Measurements from ENCODE around the gene JAZF1. TPM values are rescaled to one million over a fixed set of nuclear protein-coding genes. Genes with fewer than 3 reads are reported as not detected.
"Not testable (repeated sequence)": the region's sequence is repeated elsewhere in the genome, so short reads cannot be mapped to it uniquely, and the experiment has no call there.

Gene JAZF1
- total RNA-seq, 1 donor from 2014 or later: 3.9 TPM

- no peak overlapping the region for H3K27ac Mint-ChIP-seq
- H3K4me3 Mint-ChIP-seq (ENCODE audit: low read depth): no peak overlapping the region
- no peaks in the 10 kb centered on the region for H3K4me1 Mint-ChIP-seq (ENCODE audit: low read depth)
- DNase-seq (ENCODE audit: low spot score): no peak
- no peaks in the 10 kb centered on the region for H3K9me3 Mint-ChIP-seq
- intact Hi-C loops (cut with micrococcal nuclease): no loop called here
- H3K36me3 Mint-ChIP-seq (ENCODE audit: low read depth): no peaks in the 10 kb centered on the region
- H3K27me3 Mint-ChIP-seq (ENCODE audit: low read depth): peaks cover 4% of the 10 kb centered on the region
These were observed 252.6 kb downstream of the JAZF1 start for GRCh38 chr7:27928001-27928400.

- DNase-seq (ENCODE audit: low spot score): no peak
- intact Hi-C loops (cut with micrococcal nuclease): no loop called here
- Mint-ChIP-seq H3K27ac (no peak overlapping the region), H3K9me3 (no peaks in the 10 kb centered on the region), H3K36me3 (ENCODE audit: low read depth) (no peaks in the 10 kb centered on the region), H3K4me3 (ENCODE audit: low read depth) (no peak overlapping the region), H3K4me1 (ENCODE audit: low read depth) (no peaks in the 10 kb centered on the region), H3K27me3 (ENCODE audit: low read depth) (peaks cover 4% of the 10 kb centered on the region)
These were observed 254.9 kb downstream of the JAZF1 start for GRCh38 chr7:27925573-27926201.

- Mint-ChIP-seq H3K4me3 (ENCODE audit: low read depth) (no peak overlapping the region), H3K27me3 (ENCODE audit: low read depth) (peaks cover 8% of the 10 kb centered on the region), H3K9me3 (no peaks in the 10 kb centered on the region), H3K4me1 (ENCODE audit: low read depth) (no peaks in the 10 kb centered on the region), H3K36me3 (ENCODE audit: low read depth) (no peaks in the 10 kb centered on the region), H3K27ac (no peak overlapping the region)
- DNase-seq (ENCODE audit: low spot score): no peak
- intact Hi-C loops (cut with micrococcal nuclease): loop anchor here (5.0 kb wide), 2 partner anchors 711 to 726 kb away; no protein-coding TSS in a partner anchor
These were observed 257.0 kb downstream of the JAZF1 start for GRCh38 chr7:27923642-27923980.

- H3K4me1 Mint-ChIP-seq (ENCODE audit: low read depth): no peaks in the 10 kb centered on the region
- no peak overlapping the region for H3K4me3 Mint-ChIP-seq (ENCODE audit: low read depth)
- no peak for DNase-seq (ENCODE audit: low spot score)
- peaks cover 11% of the 10 kb centered on the region for H3K27me3 Mint-ChIP-seq (ENCODE audit: low read depth)
- H3K27ac Mint-ChIP-seq: no peak overlapping the region
- intact Hi-C loops (cut with micrococcal nuclease): loop anchor here (5.0 kb wide), 2 partner anchors 711 to 726 kb away; no protein-coding TSS in a partner anchor
- no peaks in the 10 kb centered on the region for H3K36me3 Mint-ChIP-seq (ENCODE audit: low read depth)
- H3K9me3 Mint-ChIP-seq: no peaks in the 10 kb centered on the region
These were observed 257.5 kb downstream of the JAZF1 start for GRCh38 chr7:27922907-27923641.

- not testable (repeated sequence) for H3K9me3 Mint-ChIP-seq; H3K36me3 Mint-ChIP-seq (ENCODE audit: low read depth); H3K27ac Mint-ChIP-seq; H3K4me1 Mint-ChIP-seq (ENCODE audit: low read depth); H3K4me3 Mint-ChIP-seq (ENCODE audit: low read depth); DNase-seq (ENCODE audit: low spot score)
- intact Hi-C loops (cut with micrococcal nuclease): loop anchor here (5.0 kb wide), 2 partner anchors 710 to 725 kb away; no protein-coding TSS in a partner anchor
- H3K27me3 Mint-ChIP-seq (ENCODE audit: low read depth): peaks cover 11% of the 10 kb centered on the region
These were observed 258.2 kb downstream of the JAZF1 start for GRCh38 chr7:27922389-27922788.

GRCh38 chr7:27921081-27921836, 259.3 kb downstream of the JAZF1 start:
- intact Hi-C loops (cut with micrococcal nuclease): loop anchor here (5.0 kb wide), 2 partner anchors 709 to 724 kb away; no protein-coding TSS in a partner anchor
- Mint-ChIP-seq H3K4me1 (ENCODE audit: low read depth) (no peaks in the 10 kb centered on the region), H3K27me3 (ENCODE audit: low read depth) (peaks cover 7% of the 10 kb centered on the region), H3K36me3 (ENCODE audit: low read depth) (no peaks in the 10 kb centered on the region), H3K9me3 (no peaks in the 10 kb centered on the region), H3K4me3 (ENCODE audit: low read depth) (no peak overlapping the region), H3K27ac (no peak overlapping the region)
- no peak for DNase-seq (ENCODE audit: low spot score)

GRCh38 chr7:27920281-27920946, 260.2 kb downstream of the JAZF1 start:
- H3K27me3 Mint-ChIP-seq (ENCODE audit: low read depth): peaks cover 7% of the 10 kb centered on the region
- no peaks in the 10 kb centered on the region for H3K4me1 Mint-ChIP-seq (ENCODE audit: low read depth)
- no peak for DNase-seq (ENCODE audit: low spot score)
- no peaks in the 10 kb centered on the region for H3K36me3 Mint-ChIP-seq (ENCODE audit: low read depth)
- H3K27ac Mint-ChIP-seq: no peak overlapping the region
- H3K9me3 Mint-ChIP-seq: no peaks in the 10 kb centered on the region
- intact Hi-C loops (cut with micrococcal nuclease): loop anchor here (5.0 kb wide), 2 partner anchors 708 to 723 kb away; no protein-coding TSS in a partner anchor
- H3K4me3 Mint-ChIP-seq (ENCODE audit: low read depth): no peak overlapping the region

GRCh38 chr7:27918503-27918902, 262.1 kb downstream of the JAZF1 start:
- H3K9me3 Mint-ChIP-seq: no peaks in the 10 kb centered on the region
- DNase-seq (ENCODE audit: low spot score): no peak
- intact Hi-C loops (cut with micrococcal nuclease): no loop called here
- H3K27ac Mint-ChIP-seq: no peak overlapping the region
- H3K36me3 Mint-ChIP-seq (ENCODE audit: low read depth): no peaks in the 10 kb centered on the region
- H3K4me1 Mint-ChIP-seq (ENCODE audit: low read depth): no peaks in the 10 kb centered on the region
- peaks cover 7% of the 10 kb centered on the region for H3K27me3 Mint-ChIP-seq (ENCODE audit: low read depth)
- H3K4me3 Mint-ChIP-seq (ENCODE audit: low read depth): no peak overlapping the region

- Mint-ChIP-seq H3K4me3 (ENCODE audit: low read depth) (no peak overlapping the region), H3K27me3 (ENCODE audit: low read depth) (peaks cover 7% of the 10 kb centered on the region), H3K9me3 (no peaks in the 10 kb centered on the region), H3K36me3 (ENCODE audit: low read depth) (no peaks in the 10 kb centered on the region), H3K27ac (no peak overlapping the region), H3K4me1 (ENCODE audit: low read depth) (no peaks in the 10 kb centered on the region)
- intact Hi-C loops (cut with micrococcal nuclease): no loop called here
- no peak for DNase-seq (ENCODE audit: low spot score)
These were observed 262.8 kb downstream of the JAZF1 start for GRCh38 chr7:27917774-27918314.

GRCh38 chr7:27917119-27917518, 263.5 kb downstream of the JAZF1 start:
- no peaks in the 10 kb centered on the region for H3K36me3 Mint-ChIP-seq (ENCODE audit: low read depth)
- no peak for DNase-seq (ENCODE audit: low spot score)
- H3K27me3 Mint-ChIP-seq (ENCODE audit: low read depth): peaks cover 7% of the 10 kb centered on the region
- intact Hi-C loops (cut with micrococcal nuclease): no loop called here
- no peak overlapping the region for H3K4me3 Mint-ChIP-seq (ENCODE audit: low read depth)
- no peaks in the 10 kb centered on the region for H3K4me1 Mint-ChIP-seq (ENCODE audit: low read depth)
- H3K27ac Mint-ChIP-seq: no peak overlapping the region
- H3K9me3 Mint-ChIP-seq: no peaks in the 10 kb centered on the region

GRCh38 chr7:27916372-27916771, 264.2 kb downstream of the JAZF1 start:
- Mint-ChIP-seq H3K36me3 (ENCODE audit: low read depth) (no peaks in the 10 kb centered on the region), H3K27me3 (ENCODE audit: low read depth) (peaks cover 9% of the 10 kb centered on the region), H3K9me3 (no peaks in the 10 kb centered on the region), H3K4me1 (ENCODE audit: low read depth) (no peaks in the 10 kb centered on the region), H3K27ac (no peak overlapping the region), H3K4me3 (ENCODE audit: low read depth) (no peak overlapping the region)
- intact Hi-C loops (cut with micrococcal nuclease): no loop called here
- no peak for DNase-seq (ENCODE audit: low spot score)

- intact Hi-C loops (cut with micrococcal nuclease): no loop called here
- Mint-ChIP-seq H3K27me3 (ENCODE audit: low read depth) (peaks cover 12% of the 10 kb centered on the region), H3K27ac (no peak overlapping the region), H3K4me1 (ENCODE audit: low read depth) (no peaks in the 10 kb centered on the region), H3K9me3 (no peaks in the 10 kb centered on the region), H3K36me3 (ENCODE audit: low read depth) (no peaks in the 10 kb centered on the region), H3K4me3 (ENCODE audit: low read depth) (no peak overlapping the region)
- no peak for DNase-seq (ENCODE audit: low spot score)
These were observed 266.2 kb downstream of the JAZF1 start for GRCh38 chr7:27914409-27914808.
